Activated effector memory CD4-positive, alpha-beta T cell treated with anti-CD3 and anti-CD28 coated beads, Interleukin-2, amount 50 U/mL, for 16 hours (primary cell): Measurements from ENCODE around the gene OPHN1.

Experiments used
- DNase-seq: peaks from one replicate; pipeline ENCODE4 v3.0.0-alpha.2; 2020

Gene OPHN1

DNA sequence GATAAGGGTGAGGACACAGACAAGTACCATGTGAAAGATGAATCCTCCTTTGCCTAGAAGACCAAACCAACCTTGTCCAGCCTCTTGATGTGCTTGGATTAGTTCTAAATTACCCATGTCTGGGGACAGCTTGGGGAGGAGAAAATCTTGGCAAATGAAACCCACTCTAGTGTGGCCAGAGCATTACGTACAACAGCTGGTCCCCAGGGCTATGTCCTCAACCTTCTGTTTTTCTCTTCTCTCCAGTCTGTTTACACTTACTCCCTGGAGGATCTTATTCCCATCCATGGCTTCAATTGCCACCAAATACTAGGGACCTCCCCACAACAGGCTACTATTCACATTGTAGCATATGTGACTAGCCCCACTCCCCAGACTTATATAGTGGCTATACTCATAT lies 384.5 kb downstream of the OPHN1 start:
- DNase-seq, result no peak

DNA sequence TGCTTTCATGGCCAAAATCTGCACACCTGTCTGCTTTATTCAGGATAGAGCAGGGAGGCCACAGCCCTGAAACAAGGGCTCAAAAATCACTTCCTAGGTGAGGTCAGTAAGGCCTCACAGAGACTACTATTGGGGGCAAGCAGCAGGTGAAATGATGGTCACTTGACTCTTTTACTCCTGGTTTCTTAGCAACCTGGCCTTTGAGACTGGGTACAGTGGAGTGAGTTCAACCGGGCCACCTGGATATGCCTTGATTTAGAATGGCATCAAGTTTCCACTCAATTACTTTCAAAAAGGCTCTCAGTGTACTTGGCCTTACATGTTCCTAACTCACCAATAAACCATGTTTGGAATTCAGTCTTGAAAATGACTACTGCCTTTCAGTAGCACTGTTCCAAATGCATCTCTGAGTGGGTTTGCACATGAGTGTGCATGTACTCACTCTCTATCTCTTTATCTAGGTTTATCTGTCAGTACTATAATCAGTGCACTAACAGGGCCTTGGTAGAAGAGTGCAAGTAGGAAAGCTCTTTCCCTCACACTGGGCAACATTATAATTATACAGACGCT lies 388.2 kb downstream of the OPHN1 start:
- no peak for DNase-seq

DNA sequence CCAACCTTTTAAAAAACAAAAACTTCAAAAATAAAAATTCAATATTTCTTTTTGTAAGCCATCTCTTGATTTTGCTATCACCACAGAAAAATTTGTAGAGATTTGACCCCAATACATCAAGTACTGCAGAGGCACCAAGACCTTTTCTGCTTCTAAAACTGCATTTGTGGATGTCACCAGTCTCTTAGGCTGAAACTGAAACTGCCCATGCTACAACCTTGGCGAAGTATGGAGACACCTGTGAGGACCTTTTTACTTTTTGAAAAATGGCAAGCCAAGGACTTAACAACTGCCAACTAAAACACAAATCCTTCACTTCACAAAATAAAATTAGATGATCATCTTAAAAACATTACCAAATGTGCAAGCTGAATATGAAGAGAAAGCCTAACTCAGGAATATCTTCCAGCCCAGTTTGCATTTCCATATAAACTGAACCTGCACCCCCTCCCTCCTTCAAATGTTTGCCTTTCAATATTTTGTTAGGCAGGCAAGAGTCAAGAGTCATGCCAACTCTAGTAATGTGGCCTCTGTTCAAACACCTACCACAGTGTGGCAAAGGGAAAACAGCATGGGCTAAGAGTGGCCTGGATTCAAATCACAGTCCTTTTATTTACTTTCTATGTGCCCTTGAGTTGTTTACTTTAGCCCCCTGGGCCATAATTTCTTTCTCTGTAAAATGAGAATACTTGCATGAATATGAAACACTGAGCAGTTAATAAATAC lies 389.4 kb downstream of the OPHN1 start:
- DNase-seq, result no peak

DNA sequence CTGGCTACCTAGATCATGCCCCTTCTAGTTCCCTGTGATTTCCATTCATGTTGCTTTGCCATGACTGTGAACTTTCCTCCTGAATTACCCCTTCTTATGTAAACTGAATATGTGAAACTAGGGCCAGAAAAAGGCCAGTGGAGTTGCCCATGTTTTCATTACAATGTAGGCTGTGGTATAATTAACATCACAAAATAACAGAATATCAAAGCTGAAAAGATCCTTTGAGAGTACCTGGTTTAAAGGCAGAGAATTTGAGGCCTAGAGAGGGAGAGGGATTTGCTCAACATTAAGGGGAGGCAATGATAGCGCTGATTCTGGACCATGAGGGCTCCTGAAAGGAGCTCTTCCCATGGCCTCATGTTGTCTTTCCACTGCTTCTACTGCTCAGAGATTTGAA lies 392.2 kb downstream of the OPHN1 start:
- no peak for DNase-seq

DNA sequence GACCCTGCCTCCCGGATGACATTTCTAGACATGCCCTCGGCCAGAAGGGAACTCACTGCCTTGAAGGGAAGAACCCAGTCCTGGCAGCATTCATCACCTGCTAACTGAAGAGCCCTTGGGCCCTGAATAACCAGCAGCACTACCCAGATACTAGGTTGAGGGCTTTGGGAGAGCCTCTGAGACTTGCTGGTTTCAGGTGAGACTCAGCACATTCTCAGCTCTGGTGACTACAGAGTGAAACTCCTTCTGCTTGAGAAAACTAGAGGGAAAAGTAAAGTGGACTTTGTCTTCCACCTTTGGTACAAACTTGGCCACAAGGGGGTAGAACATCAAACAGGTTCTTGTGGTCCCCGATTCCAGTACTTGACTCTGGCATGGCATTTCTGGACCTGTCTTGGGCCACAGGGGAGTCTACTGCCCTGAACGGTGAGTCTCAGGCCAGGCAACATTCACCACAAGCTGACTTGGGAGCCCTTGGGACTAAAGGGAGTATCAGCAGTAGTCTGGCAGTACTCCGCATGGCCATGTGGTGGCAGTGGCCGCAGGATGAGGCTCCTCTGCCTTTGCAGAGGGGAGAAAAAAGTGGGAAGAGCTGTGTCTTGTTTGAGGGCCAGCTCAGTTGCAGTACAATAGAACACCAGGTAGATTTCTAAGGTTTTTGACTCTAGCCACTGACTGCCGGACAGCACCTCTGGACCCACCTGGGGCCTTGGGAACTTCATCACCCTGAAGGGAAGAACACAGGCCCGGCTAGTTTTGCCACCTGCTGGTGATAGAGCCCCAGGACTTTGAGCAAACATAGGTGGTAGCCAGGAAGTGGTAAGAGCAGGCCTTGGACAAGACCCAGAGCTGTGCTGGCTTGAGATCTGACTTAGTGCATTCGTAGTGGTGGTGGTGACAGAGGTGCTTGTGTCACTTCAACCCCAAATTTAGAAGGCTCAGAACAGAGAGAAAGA lies 414.8 kb downstream of the OPHN1 start:
- no peak for DNase-seq

DNA sequence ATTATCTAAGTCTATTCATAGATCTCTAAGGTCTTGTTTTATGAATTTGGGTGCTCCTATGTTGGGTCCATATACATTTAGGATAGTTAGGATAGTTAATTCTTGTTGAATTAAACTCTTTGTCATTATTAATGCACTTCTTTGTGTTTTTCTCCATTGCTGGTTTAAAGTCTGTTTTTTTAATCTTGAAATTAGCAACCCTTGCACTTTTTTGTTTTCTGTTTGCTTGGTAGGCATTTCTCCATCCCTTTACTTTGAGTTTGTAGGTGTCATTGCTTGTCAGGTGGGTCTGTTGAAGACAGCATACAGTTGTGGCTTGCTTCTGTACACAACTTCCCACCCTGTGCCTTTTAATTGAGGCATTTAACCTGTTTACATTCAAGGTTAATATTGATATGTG lies 434.8 kb downstream of the OPHN1 start:
- no peak for DNase-seq
